CD4-positive, alpha-beta T cell treated with Interleukin-1 beta for 1 hour (primary cell): ENCODE data around the gene FMN2.
"Not testable (repeated sequence)": the region's sequence is repeated elsewhere in the genome, so short reads cannot be mapped to it uniquely, and the experiment has no call there.

Experiments used
- DNase-seq, 2 donors: peaks; one replicate each; pipeline ENCODE4 v3.0.0-alpha.2; 2020 to 2022

Gene FMN2

DNA sequence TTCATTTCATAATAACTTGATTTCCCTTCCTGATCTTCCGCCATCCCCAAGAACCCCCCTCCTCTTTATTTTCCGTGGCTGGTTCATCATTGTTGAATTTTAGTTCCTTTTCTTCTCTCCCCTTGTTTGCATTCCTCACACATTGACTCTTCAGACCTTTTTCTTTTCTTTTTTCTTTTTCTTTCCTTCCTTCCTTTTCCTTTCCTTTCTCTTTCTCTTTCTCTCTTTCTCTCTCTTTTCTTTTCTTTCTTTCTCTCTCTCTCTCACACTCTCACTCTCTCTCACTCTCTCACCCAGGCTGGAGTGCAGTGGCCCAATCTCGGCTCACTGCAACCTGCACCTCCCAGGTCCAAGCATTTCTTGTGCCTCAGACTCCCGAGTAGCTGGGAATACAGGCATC, 231.3 kb downstream of the FMN2 start:
- DNase-seq = no peak

DNA sequence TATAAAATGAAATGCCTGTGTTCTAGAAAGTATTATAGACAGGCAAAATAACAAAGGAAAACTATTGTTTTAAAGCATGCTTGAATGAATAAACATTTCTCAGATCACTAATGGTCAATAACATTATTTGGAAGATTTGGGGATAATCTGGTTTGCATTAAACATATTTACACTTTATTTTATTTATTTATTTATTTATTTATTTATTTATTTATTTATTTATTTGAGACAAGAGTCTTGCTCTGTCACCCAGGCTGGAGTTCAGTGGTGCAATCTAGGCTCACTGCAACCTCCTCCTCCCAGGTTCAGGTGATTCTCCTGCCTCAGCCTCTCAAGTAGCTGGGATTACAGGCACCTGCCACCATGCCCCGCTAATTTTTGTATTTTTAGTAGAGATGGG, 236.7 kb downstream of the FMN2 start:
- not testable (repeated sequence) for DNase-seq

DNA sequence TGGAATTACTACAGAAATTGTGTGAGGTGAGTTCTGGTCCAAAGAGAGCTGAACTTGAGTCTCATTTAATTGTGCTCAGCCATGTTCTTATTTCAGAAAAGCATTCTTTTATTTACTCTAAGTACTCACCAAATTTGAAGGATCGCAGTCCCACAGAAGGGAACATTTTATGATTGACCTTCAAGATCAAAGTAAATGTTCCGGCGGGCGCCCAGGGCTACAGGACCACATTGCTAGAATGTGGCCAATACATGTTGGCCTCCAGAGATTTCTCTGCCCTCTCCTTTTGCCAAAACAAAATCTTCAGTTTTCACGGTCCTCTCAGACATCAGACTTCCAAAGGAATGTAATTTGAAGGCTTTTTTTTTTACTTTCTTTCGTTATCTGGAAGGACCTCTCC, 237.8 kb downstream of the FMN2 start:
- DNase-seq = no peak

DNA sequence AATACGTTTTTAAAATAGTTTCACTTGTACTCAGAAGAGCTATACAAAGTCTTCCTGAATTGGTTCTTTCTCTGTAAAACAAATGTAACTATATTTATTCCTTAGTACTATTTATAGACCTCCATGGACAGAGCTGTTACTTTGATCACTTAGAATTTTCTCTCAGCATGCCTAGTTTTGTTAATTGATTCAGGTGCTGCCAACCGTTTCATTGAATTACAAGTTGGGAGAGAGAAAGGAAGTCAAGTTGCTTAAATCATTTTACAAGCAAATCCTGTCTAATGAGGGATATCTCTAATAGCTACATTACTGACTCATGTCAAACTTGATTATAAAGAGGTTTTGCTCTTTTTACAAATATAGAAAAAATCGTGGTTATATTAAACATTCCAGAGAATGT, 241.0 kb downstream of the FMN2 start:
- DNase-seq = no peak

- no peak for DNase-seq
These were observed 246.1 kb downstream of the FMN2 start for GRCh38 chr1:240337781-240338180.

DNA sequence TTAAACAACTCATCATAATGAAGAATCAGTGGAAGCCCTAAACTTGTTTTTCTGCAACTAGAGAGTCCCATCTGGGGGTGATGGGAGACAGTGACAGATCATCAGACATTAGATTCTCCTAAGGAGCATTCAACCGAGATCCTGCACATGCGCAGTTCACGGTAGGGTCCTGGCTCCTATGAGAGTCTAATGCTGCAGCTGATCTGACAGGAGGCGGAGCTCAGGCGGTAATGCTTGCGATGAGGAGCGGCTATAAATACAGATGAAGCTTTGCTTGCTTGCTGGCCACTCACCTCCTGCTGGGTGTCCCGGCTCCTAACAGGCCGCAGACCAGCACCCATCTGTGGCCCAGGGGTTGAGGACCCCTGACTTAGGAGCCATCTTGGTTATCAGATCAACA, 247.2 kb downstream of the FMN2 start:
- DNase-seq = no peak

- DNase-seq = no peak
These were observed 249.9 kb downstream of the FMN2 start for GRCh38 chr1:240341365-240342250.

DNA sequence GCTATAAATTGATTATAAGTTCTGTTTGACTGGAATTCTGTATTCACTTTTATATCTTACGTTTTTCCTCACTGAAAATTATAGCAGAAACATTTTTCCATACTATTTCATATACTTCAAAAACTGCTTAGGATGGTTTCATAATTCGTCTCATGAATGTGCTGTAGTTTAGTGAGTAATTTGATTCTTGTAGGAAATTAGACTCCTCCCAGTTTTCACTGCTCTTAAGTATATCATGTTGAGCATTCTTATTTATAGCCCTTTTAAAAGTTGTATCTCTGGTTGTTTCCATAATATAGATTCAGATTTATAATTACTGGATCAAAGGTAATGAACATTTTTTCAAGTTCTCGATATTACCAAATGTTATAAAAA, 250.6 kb downstream of the FMN2 start:
- no peak for DNase-seq

GRCh38 chr1:240343045-240343444, 251.4 kb downstream of the FMN2 start:
- no peak for DNase-seq

- no peak for DNase-seq
These were observed 252.3 kb downstream of the FMN2 start for GRCh38 chr1:240343966-240344365.

DNA sequence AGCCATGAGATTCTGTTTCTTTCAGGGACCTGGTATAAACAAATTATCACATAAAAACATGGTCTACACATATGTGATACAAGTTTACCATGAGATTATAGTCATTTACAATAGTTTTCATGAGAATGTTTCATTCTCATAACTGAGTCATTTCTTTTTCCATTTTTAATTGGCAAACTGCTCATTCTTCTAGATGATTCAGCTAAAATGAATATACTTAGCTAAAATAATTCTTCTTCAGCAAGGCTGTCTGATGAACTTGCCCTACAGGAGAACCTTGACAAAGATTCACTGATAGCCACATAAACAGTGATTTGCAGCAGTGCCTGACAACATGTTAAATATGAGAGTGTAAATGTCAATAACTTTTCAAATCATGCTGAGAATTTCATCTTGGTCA, 253.2 kb downstream of the FMN2 start:
- no peak for DNase-seq

DNA sequence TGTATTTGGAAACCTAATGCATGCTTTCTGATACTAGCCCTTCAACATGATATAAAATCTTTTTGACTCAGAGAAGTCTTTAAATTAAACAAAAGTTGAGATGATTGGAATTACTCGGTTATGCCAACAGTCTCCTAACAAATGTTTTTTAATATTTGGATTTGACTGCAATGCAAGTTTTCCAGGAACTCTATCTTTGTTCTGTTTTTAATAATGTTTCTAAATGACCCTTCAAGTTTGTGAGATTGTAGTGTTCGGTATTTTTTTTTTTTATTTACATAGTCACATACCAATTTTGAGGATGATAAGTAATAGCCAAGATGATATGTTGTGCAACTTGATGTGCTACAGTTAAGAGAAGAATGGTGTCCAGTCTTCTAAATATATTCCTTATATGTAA, 258.0 kb downstream of the FMN2 start:
- DNase-seq = no peak

GRCh38 chr1:240350910-240351331, 259.2 kb downstream of the FMN2 start:
- no peak for DNase-seq

DNA sequence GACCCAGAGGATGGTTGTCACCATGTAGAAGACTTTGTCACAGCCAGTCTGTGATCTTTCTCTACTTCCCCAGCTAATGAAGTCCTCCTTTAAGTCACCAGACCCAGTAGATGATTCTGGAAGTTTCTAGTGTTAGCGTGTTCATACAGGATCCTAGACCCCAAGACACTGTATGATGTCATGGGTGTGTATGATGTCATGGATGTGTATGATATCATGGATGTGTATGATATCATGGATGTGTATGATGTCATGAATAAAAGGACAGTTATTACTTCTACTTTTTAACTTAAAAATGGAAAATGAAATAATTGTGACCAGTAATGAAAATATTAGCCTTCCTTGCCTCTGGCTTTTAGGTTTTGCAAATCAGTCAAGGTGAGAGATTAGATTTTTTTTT, 260.0 kb downstream of the FMN2 start:
- DNase-seq = no peak

GRCh38 chr1:240352769-240353168, 261.1 kb downstream of the FMN2 start:
- DNase-seq = no peak

GRCh38 chr1:240356568-240356967, 264.9 kb downstream of the FMN2 start:
- DNase-seq = no peak

- no peak for DNase-seq
These were observed 270.4 kb downstream of the FMN2 start for GRCh38 chr1:240362046-240362445.

GRCh38 chr1:240362826-240363225, 271.1 kb downstream of the FMN2 start:
- no peak for DNase-seq

DNA sequence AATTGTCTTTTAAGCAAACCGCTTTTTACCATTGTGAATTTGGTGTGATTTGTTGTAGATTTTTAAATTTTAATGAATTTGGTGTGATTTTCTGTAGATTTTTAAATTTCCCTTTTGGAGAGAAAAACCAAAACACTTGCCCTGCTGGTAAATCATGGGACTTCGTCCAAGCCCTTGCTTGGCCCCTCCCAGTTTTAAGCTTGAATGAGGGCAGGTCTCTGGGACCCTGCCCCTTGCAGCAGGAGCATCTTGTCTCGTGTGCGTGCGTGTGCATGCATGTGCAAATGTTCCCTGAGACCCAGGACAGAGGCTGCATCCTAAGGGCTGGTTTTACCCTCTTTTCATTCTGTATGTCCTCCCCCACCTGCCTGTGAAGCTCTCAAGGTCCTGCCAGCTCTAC, 271.6 kb downstream of the FMN2 start:
- DNase-seq = no peak

- DNase-seq = no peak
These were observed 272.2 kb downstream of the FMN2 start for GRCh38 chr1:240363914-240364313.

- no peak for DNase-seq
These were observed 275.0 kb downstream of the FMN2 start for GRCh38 chr1:240366636-240367035.

DNA sequence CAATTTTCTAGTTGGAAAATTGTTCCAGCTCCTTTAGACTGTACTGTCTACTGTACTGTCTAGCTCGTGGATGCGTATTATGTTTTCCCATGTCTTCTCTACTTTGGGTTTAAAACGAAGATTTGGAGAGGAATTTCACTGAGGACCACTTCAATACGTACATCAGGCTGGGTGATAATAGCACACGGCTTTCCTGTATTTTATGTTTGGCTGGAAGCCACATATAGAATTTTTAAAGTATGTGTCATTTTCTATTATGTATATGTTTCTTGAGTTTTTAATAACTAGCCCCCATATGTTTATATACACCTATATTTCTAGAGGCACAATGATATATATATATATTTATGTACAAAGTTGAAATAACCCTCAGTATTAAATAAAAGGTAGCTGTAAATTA, 293.9 kb downstream of the FMN2 start:
- DNase-seq = no peak

DNA sequence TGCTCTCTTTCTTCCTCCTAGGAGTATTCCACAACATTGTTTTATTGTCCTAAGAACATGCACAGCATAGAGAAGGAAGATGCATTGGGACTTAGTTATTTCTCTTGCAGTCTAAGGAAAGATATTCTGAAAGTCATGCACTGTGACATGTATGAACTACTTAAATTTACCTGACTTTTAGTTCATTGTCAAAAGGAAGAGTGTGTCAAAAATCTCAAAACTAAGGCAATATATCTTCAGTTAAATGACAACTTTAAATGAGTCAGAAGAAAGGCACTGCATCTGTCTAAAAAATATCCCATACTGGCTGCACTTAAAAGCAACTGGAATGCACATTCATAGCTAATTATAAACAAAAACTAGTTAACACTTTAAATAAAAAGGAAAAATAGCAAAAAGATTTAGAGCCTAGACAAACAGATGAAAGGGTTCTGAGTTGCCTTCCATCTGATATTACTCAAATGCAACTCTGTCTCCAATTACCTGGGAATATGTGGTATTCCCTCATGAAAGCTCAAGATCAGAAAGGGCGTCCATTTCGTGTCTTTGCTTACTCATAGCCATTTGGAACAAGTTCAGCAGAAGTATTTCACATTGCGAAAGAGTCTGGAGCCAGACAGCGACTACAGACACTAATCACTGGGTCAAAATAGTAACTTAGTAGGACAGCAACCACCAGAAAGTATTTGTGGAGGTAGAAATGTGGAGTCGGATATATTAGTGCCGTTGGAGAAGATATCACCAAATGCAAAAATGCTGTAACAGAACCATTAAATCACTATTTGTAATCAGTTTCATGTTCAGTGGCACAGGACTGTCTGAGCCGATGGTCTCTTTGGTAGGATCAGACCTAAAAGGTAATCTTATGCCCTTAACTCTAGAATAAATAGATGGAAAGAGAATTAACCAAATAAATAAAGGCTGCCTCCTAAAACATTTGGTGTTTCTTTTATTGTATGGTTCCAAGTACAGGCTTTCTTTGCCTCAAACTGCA, 294.6 kb downstream of the FMN2 start:
- DNase-seq = no peak

GRCh38 chr1:240387051-240387450, 295.4 kb downstream of the FMN2 start:
- DNase-seq = no peak
